ENCODE measurements around the gene IPO4. TPM values are rescaled to one million over a fixed set of nuclear protein-coding genes. Genes with fewer than 3 reads are reported as not detected.

Gene IPO4
- total RNA-seq, 1 experiment from 2014 or later: 82.6 TPM

GRCh38 chr14:24156840-24157239, 31.8 kb downstream of the IPO4 start:
- peaks cover 49% of the 10 kb centered on the region for H3K36me3 Mint-ChIP-seq (ENCODE audit: insufficient read depth, unreplicated experiment)
- no TSS peak for BruUV-seq (replicated peaks)
- CTCF ChIA-PET: no interaction called here

GRCh38 chr14:24155100-24155499, 33.5 kb downstream of the IPO4 start:
- intact Hi-C loops (cut with micrococcal nuclease; ENCODE audit: unreplicated experiment): no loop called here
- no peak for DNase-seq
- BruUV-seq (replicated peaks): no TSS peak
- peaks cover 32% of the 10 kb centered on the region for H3K36me3 Mint-ChIP-seq (ENCODE audit: insufficient read depth, unreplicated experiment)
- H3K27ac Mint-ChIP-seq (ENCODE audit: unreplicated experiment): no peak overlapping the region
- H3K9me3 Mint-ChIP-seq (ENCODE audit: low read depth, unreplicated experiment): no peaks in the 10 kb centered on the region
- H3K4me3 Mint-ChIP-seq (ENCODE audit: low read depth, unreplicated experiment): no peak overlapping the region
- H3K4me1 Mint-ChIP-seq (ENCODE audit: low read depth, unreplicated experiment): peaks cover 7% of the 10 kb centered on the region
- CTCF ChIA-PET: interaction anchor here (1.6 kb wide), 1 partner anchor 8 kb away, joined by 5 read pairs; the partner anchor contains the start of gene PSME2
- TF ChIP-seq CTCF (IDR thresholded peaks at IDR 0.05; ENCODE audit: unreplicated experiment): no peak
- H3K27me3 Mint-ChIP-seq (ENCODE audit: unreplicated experiment): no peaks in the 10 kb centered on the region

More at GRCh38 chr14:24156840-24157239, 31.8 kb downstream of the IPO4 start:
- TF ChIP-seq CTCF (IDR thresholded peaks at IDR 0.05; ENCODE audit: unreplicated experiment): no peak
- Mint-ChIP-seq H3K9me3 (ENCODE audit: low read depth, unreplicated experiment) (no peaks in the 10 kb centered on the region), H3K27me3 (ENCODE audit: unreplicated experiment) (no peaks in the 10 kb centered on the region), H3K4me3 (ENCODE audit: low read depth, unreplicated experiment) (no peak overlapping the region), H3K27ac (ENCODE audit: unreplicated experiment) (no peak overlapping the region), H3K4me1 (ENCODE audit: low read depth, unreplicated experiment) (peaks cover 15% of the 10 kb centered on the region)
- intact Hi-C loops (cut with micrococcal nuclease; ENCODE audit: unreplicated experiment): no loop called here
- no peak for DNase-seq

- no peaks in the 10 kb centered on the region for H3K27me3 Mint-ChIP-seq (ENCODE audit: unreplicated experiment)
- CTCF ChIA-PET: no interaction called here
- no peak overlapping the region for H3K27ac Mint-ChIP-seq (ENCODE audit: unreplicated experiment)
- H3K36me3 Mint-ChIP-seq (ENCODE audit: insufficient read depth, unreplicated experiment): peaks cover 42% of the 10 kb centered on the region
- intact Hi-C loops (cut with micrococcal nuclease; ENCODE audit: unreplicated experiment): no loop called here
- no peak for DNase-seq
- H3K9me3 Mint-ChIP-seq (ENCODE audit: low read depth, unreplicated experiment): no peaks in the 10 kb centered on the region
- TF ChIP-seq CTCF (IDR thresholded peaks at IDR 0.05; ENCODE audit: unreplicated experiment): no peak
- BruUV-seq (replicated peaks): no TSS peak
- H3K4me3 Mint-ChIP-seq (ENCODE audit: low read depth, unreplicated experiment): no peak overlapping the region
- peaks cover 17% of the 10 kb centered on the region for H3K4me1 Mint-ChIP-seq (ENCODE audit: low read depth, unreplicated experiment)
Observed at GRCh38 chr14:24151404-24152080, 37.1 kb downstream of the IPO4 start.

GRCh38 chr14:24150993-24151392, 37.6 kb downstream of the IPO4 start:
- H3K9me3 Mint-ChIP-seq (ENCODE audit: low read depth, unreplicated experiment): no peaks in the 10 kb centered on the region
- intact Hi-C loops (cut with micrococcal nuclease; ENCODE audit: unreplicated experiment): no loop called here
- no peak overlapping the region for H3K27ac Mint-ChIP-seq (ENCODE audit: unreplicated experiment)
- H3K4me3 Mint-ChIP-seq (ENCODE audit: low read depth, unreplicated experiment): no peak overlapping the region
- CTCF ChIA-PET: no interaction called here
- no peaks in the 10 kb centered on the region for H3K27me3 Mint-ChIP-seq (ENCODE audit: unreplicated experiment)
- BruUV-seq (replicated peaks): no TSS peak
- DNase-seq: no peak
- H3K36me3 Mint-ChIP-seq (ENCODE audit: insufficient read depth, unreplicated experiment): peaks cover 47% of the 10 kb centered on the region
- no peak for TF ChIP-seq CTCF (IDR thresholded peaks at IDR 0.05; ENCODE audit: unreplicated experiment)
- peaks cover 17% of the 10 kb centered on the region for H3K4me1 Mint-ChIP-seq (ENCODE audit: low read depth, unreplicated experiment)

Data from Calu3 (cell line).